Liver (tissue), 9 donors: Measurements from ENCODE around the gene ITGA11. TPM values are rescaled to one million over a fixed set of nuclear protein-coding genes. Genes with fewer than 3 reads are reported as not detected.

ENCODE experiments used
- DNase-seq: peaks from one replicate; pipeline ENCODE4 v3.0.0-alpha.2; 2017; ENCODE audit warnings: low spot score
- H3K27ac ChIP-seq, 2 donors: one replicate each; pipeline ENCODE4 v1.7.0; 2013; ENCODE audit warnings: inconsistent platforms in 2 of 2, low read length in 2 of 2, control low read depth in 1 of 2, low read depth in 1 of 2, mild to moderate bottlenecking in 1 of 2
- H3K27me3 ChIP-seq, 4 donors: one replicate each; pipeline versions ENCODE4 v1.6.1 to v1.7.0; 2013; ENCODE audit warnings: low read length in 3 of 4, inconsistent platforms in 1 of 4, mild to moderate bottlenecking in 1 of 4, moderate library complexity in 1 of 4; ENCODE audit not compliant: control insufficient read depth in 4 of 4, insufficient read depth in 4 of 4
- H3K36me3 ChIP-seq, 4 donors: one replicate each; pipeline versions ENCODE4 v1.6.1 to v1.7.0; 2013; ENCODE audit warnings: low read length in 3 of 4, mild to moderate bottlenecking in 3 of 4, low read depth in 1 of 4, moderate library complexity in 1 of 4; ENCODE audit not compliant: control insufficient read depth in 4 of 4, insufficient read depth in 3 of 4
- H3K4me1 ChIP-seq, 4 donors: one replicate each; pipeline versions ENCODE4 v1.6.1 to v1.7.0; 2013; ENCODE audit warnings: low read length in 3 of 4, mild to moderate bottlenecking in 3 of 4, moderate library complexity in 1 of 4; ENCODE audit not compliant: control insufficient read depth in 4 of 4, insufficient read depth in 4 of 4
- H3K4me3 ChIP-seq, 3 donors: one replicate each; pipeline versions ENCODE4 v1.6.1 to v1.7.0; 2013; ENCODE audit warnings: low read length in 3 of 3, control low read depth in 1 of 3, low read depth in 1 of 3, mild to moderate bottlenecking in 1 of 3
- H3K9ac ChIP-seq, 2 donors: one replicate each; pipeline ENCODE4 v1.7.0; 2013; ENCODE audit warnings: low read length in 2 of 2, mild to moderate bottlenecking in 2 of 2, moderate library complexity in 2 of 2, control low read depth in 1 of 2, low read depth in 1 of 2
- H3K9me3 ChIP-seq, 4 donors: one replicate each; pipeline versions ENCODE4 v1.6.1 to v1.7.0; 2013; ENCODE audit warnings: low read length in 3 of 4; ENCODE audit not compliant: control insufficient read depth in 4 of 4
- CTCF ChIP-seq: fragments of 150-350 bp; IDR thresholded peaks from 2 replicates; pipeline ENCODE4 v1.5.1; 2017; ENCODE audit warnings: improper control_type of control experiment, low read depth, low read length; ENCODE audit not compliant: missing input control
- FOXA1 ChIP-seq: IDR thresholded peaks from 2 replicates; pipeline ENCODE4 v1.6.1; 2016; ENCODE audit warnings: antibody characterized with exemption
- FOXA2 ChIP-seq: IDR thresholded peaks from 2 replicates; pipeline ENCODE4 v1.6.1; 2016; ENCODE audit warnings: antibody characterized with exemption
- GABPA ChIP-seq, 2 donors: IDR thresholded peaks in 1 of 2; conservative IDR thresholded peaks in 1 of 2; 2 replicates each; pipeline ENCODE4 v1.6.1; 2016; ENCODE audit warnings: antibody characterized with exemption in 2 of 2, mild to moderate bottlenecking in 1 of 2, moderate library complexity in 1 of 2
- HNF4A ChIP-seq, 2 donors: conservative IDR thresholded peaks; 2 replicates each; pipeline ENCODE4 v1.6.1; 2016; ENCODE audit warnings: antibody characterized with exemption in 2 of 2, mild to moderate bottlenecking in 2 of 2
- HNF4G ChIP-seq: IDR thresholded peaks from 2 replicates; pipeline ENCODE4 v1.6.1; 2016; ENCODE audit warnings: antibody characterized with exemption
- JUND ChIP-seq, 2 donors: IDR thresholded peaks; 2 replicates each; pipeline ENCODE4 v1.6.1; 2016; ENCODE audit warnings: antibody characterized with exemption in 2 of 2
- MAX ChIP-seq: IDR thresholded peaks from 2 replicates; pipeline ENCODE4 v1.6.1; 2016; ENCODE audit warnings: antibody characterized with exemption
- NR2F2 ChIP-seq: IDR thresholded peaks from 2 replicates; pipeline ENCODE4 v1.6.1; 2016; ENCODE audit warnings: antibody characterized with exemption
- RAD21 ChIP-seq, 2 donors: IDR thresholded peaks; 2 replicates each; pipeline ENCODE4 v1.6.1; 2016; ENCODE audit warnings: antibody characterized with exemption in 2 of 2, mild to moderate bottlenecking in 2 of 2
- REST ChIP-seq: IDR thresholded peaks from 2 replicates; pipeline ENCODE4 v1.6.1; 2016; ENCODE audit warnings: antibody characterized with exemption, mild to moderate bottlenecking
- RXRA ChIP-seq, 2 donors: IDR thresholded peaks; 2 replicates each; pipeline ENCODE4 v1.6.1; 2017 to 2018; ENCODE audit warnings: antibody characterized with exemption in 2 of 2, mild to moderate bottlenecking in 1 of 2
- SP1 ChIP-seq: IDR thresholded peaks from 2 replicates; pipeline ENCODE4 v1.6.1; 2018; ENCODE audit warnings: antibody characterized with exemption, mild to moderate bottlenecking
- YY1 ChIP-seq: IDR thresholded peaks from 2 replicates; pipeline ENCODE4 v1.6.1; 2016; ENCODE audit warnings: antibody characterized with exemption, mild to moderate bottlenecking
- ZBTB33 ChIP-seq: IDR thresholded peaks from 2 replicates; pipeline ENCODE4 v1.6.1; 2016; ENCODE audit warnings: antibody characterized with exemption
- WGBS: extraction: QIAGEN DNeasy Blood & Tissue Kit; methylation state at CpG from one replicate; pipeline ENCODE4 v1.1.7; 2013; 5-methylcytosine and 5-hydroxymethylcytosine counted together
- polyA plus RNA-seq, 2 donors: library from polyadenylated mRNA; stranded (reverse) in 1 of 2; unstranded in 1 of 2; fragments of 200-250 nt in 1 of 2; fragments of >200 nt in 1 of 2; fragmentation: Nextera tagmentation in 1 of 2; extraction: Ambion mirVana in 1 of 2; gene quantifications; one replicate each; pipeline versions ENCODE4 v1.2.1 to v1.2.3, GENCODE V29; 2013 to 2015
- total RNA-seq, 2 donors: library from RNA; depleted of rRNA; stranded (reverse); fragments of >200 nt; gene quantifications; one replicate each; pipeline ENCODE4 v1.2.3, GENCODE V29; 2014
- donor health status: healthy.
- donor health status: healthy.
- donor health status: healthy.
- donor health status: healthy.
- donor health status: healthy.

Gene ITGA11
- total and polyA plus RNA-seq, 4 donors = 0.32 to 1.0 (median 0.67) TPM

GRCh38 chr15:68343579-68344225 lies 88.3 kb downstream of the ITGA11 start:
- Histone ChIP-seq H3K27me3 (no peaks in the 10 kb centered on the region), H3K27ac (no peak overlapping the region), H3K9ac (no peak overlapping the region), H3K4me3 (no peak overlapping the region), H3K4me1 (no peaks in the 10 kb centered on the region), H3K36me3 (no peaks in the 10 kb centered on the region), H3K9me3 (no peaks in the 10 kb centered on the region)
- DNase-seq = no peak
- TF ChIP-seq CTCF (no peak), YY1 (no peak), ZBTB33 (no peak), REST (no peak), RAD21 (IDR thresholded peaks at IDR 0.05) (no peak), NR2F2 (no peak), JUND (IDR thresholded peaks at IDR 0.05) (no peak), GABPA (IDR thresholded peaks at IDR 0.05 in 1 of 2, conservative IDR thresholded peaks at IDR 0.05 in 1 of 2) (no peak), HNF4A (conservative IDR thresholded peaks at IDR 0.05) (no peak), SP1 (no peak)
- WGBS = 89% methylated on average over 14 of the region's 14 CpGs

GRCh38 chr15:68341760-68342725 lies 89.9 kb downstream of the ITGA11 start:
- Histone ChIP-seq H3K27me3 (no peaks in the 10 kb centered on the region), H3K4me1 (no peaks in the 10 kb centered on the region), H3K36me3 (no peaks in the 10 kb centered on the region), H3K9me3 (no peaks in the 10 kb centered on the region), H3K4me3 (no peak overlapping the region), H3K27ac (no peak overlapping the region), H3K9ac (no peak overlapping the region)
- no peak for DNase-seq
- 84% methylated on average over 17 of the region's 17 CpGs for WGBS
- TF ChIP-seq REST (no peak), MAX (no peak), FOXA1 (no peak), FOXA2 (no peak), HNF4G (no peak), RAD21 (IDR thresholded peaks at IDR 0.05) (no peak), GABPA (IDR thresholded peaks at IDR 0.05 in 1 of 2, conservative IDR thresholded peaks at IDR 0.05 in 1 of 2) (no peak), NR2F2 (no peak), ZBTB33 (no peak), HNF4A (conservative IDR thresholded peaks at IDR 0.05) (no peak), RXRA (IDR thresholded peaks at IDR 0.05) (no peak)
